Glomerular endothelial cell (primary cell): ENCODE data around the gene CYTH2. TPM values are rescaled to one million over a fixed set of nuclear protein-coding genes. Genes with fewer than 3 reads are reported as not detected.
"Not testable (repeated sequence)": the region's sequence is repeated elsewhere in the genome, so short reads cannot be mapped to it uniquely, and the experiment has no call there.

Experiments
- DNase-seq: peaks from one replicate; pipeline ENCODE4 v3.0.0-alpha.2; 2011; ENCODE audit warnings: low read depth, low spot score; ENCODE audit errors: extremely low read depth
- total RNA-seq: library from RNA; depleted of rRNA; stranded (reverse); fragments of >200 nt; gene quantifications from 2 replicates; pipeline ENCODE4 v1.2.3, GENCODE V29; 2015

CYTH2 gene
- total RNA-seq, 1 donor from 2014 or later = 91.0 TPM

- DNase-seq = no peak
Observed at GRCh38 chr19:48476176-48476575, 7.0 kb downstream of the CYTH2 start.

GRCh38 chr19:48477067-48477685 is 8.0 kb downstream of the CYTH2 start:
- no peak for DNase-seq

GRCh38 chr19:48477698-48478338 is 8.6 kb downstream of the CYTH2 start:
- DNase-seq = no peak

GRCh38 chr19:48478339-48479256 is 9.4 kb downstream of the CYTH2 start:
- no peak for DNase-seq

GRCh38 chr19:48479686-48480085 is 10.5 kb downstream of the CYTH2 start:
- no peak for DNase-seq

- no peak for DNase-seq
Observed at GRCh38 chr19:48480183-48480557, 11.0 kb downstream of the CYTH2 start.

- DNase-seq = no peak
Observed at GRCh38 chr19:48480558-48481500, 11.7 kb downstream of the CYTH2 start.

GRCh38 chr19:48481846-48482639 is 12.9 kb downstream of the CYTH2 start:
- no peak for DNase-seq

- DNase-seq = no peak
Observed at GRCh38 chr19:48483301-48483700, 14.1 kb downstream of the CYTH2 start.

- no peak for DNase-seq
Observed at GRCh38 chr19:48484247-48484893, 15.2 kb downstream of the CYTH2 start.

- no peak for DNase-seq
Observed at GRCh38 chr19:48484931-48485612, 15.9 kb downstream of the CYTH2 start.

- not testable (repeated sequence) for DNase-seq
Observed at GRCh38 chr19:48486706-48487105, 17.5 kb downstream of the CYTH2 start.

GRCh38 chr19:48487544-48487943 is 18.4 kb downstream of the CYTH2 start:
- DNase-seq = no peak

- DNase-seq = no peak
Observed at GRCh38 chr19:48487948-48488347, 18.8 kb downstream of the CYTH2 start.

- DNase-seq = not testable (repeated sequence)
Observed at GRCh38 chr19:48488478-48488877, 19.3 kb downstream of the CYTH2 start.

- no peak for DNase-seq
Observed at GRCh38 chr19:48489608-48490216, 20.5 kb downstream of the CYTH2 start.

- DNase-seq = no peak
Observed at GRCh38 chr19:48490981-48491792, 22.0 kb downstream of the CYTH2 start.

GRCh38 chr19:48491793-48492123 is 22.6 kb downstream of the CYTH2 start:
- DNase-seq = no peak
